HepG2 (cell line): ENCODE data around the gene ITGA6. TPM values are rescaled to one million over a fixed set of nuclear protein-coding genes. Genes with fewer than 3 reads are reported as not detected.
A peak's percentile ranks its signal among the peaks of the same experiment; 100 is the strongest.

Experiments used
- ATAC-seq: fragments of 200-7000 bp; cut with Tn5 transposase; 3 replicates; pipeline ENCODE4 v1.9.1; 2020; ENCODE audit warnings: mild to moderate bottlenecking, moderate library complexity
- BruUV-seq: library from RNA; stranded (reverse); fragments of 400-500 nt; replicated peaks from 2 replicates; lab custom pipeline; 2021; lab: Mats Ljungman, UMichigan
- CTCF ChIA-PET: fragments of 300-600 bp; formaldehyde crosslinking; extraction: SDS; loops from one replicate; lab custom pipeline; 2021; ENCODE audit warnings: low total read pairs, inconsistent platforms, low intra/inter-chr PET ratio; lab: Yijun Ruan, JAX
- POLR2A ChIA-PET: fragments of 350-600 bp; sonication (Branson Sonifier 250); formaldehyde crosslinking; loops from one replicate; lab custom pipeline; 2020; ENCODE audit warnings: antibody characterized with exemption, inconsistent platforms; lab: Yijun Ruan, JAX
- DNase-seq: peaks from one replicate; pipeline ENCODE4 v3.0.0-alpha.2; 2015; ENCODE audit warnings: low spot score
- FAIRE-seq: peaks from 3 replicates; lab custom pipeline; 2011; peaks lifted over from hg19 to GRCh38; lab: Jason Lieb, UNC
- H2AFZ ChIP-seq: one replicate; pipeline ENCODE4 v1.6.1; 2011; ENCODE audit warnings: low read length, inconsistent platforms
- H3K27ac ChIP-seq: fragments of 300-600 bp; 3 replicates; pipeline ENCODE4 v1.8.0; 2011; ENCODE audit warnings: mixed run types, mild to moderate bottlenecking, mixed read lengths, low read length, inconsistent platforms; ENCODE audit not compliant: insufficient read depth; ENCODE audit errors: extremely low read length
- H3K27me3 ChIP-seq, 2 experiments: fragments of 200-600 bp in 1 of 2; 2 replicates in 1 of 2; 3 replicates in 1 of 2; pipeline versions ENCODE4 v1.6.0 to v1.8.0; 2011; ENCODE audit warnings: low read length in 2 of 2, mild to moderate bottlenecking in 2 of 2, moderate library complexity in 2 of 2, inconsistent platforms in 1 of 2; ENCODE audit not compliant: insufficient read depth in 2 of 2, control insufficient read depth in 1 of 2
- H3K36me3 ChIP-seq, 2 experiments: fragments of 200-600 bp in 1 of 2; replicated peaks in 1 of 2; 2 replicates in 1 of 2; 3 replicates in 1 of 2; pipeline versions ENCODE4 v1.5.1 to v1.8.0; 2011; ENCODE audit warnings: low read length in 2 of 2, inconsistent platforms in 1 of 2; ENCODE audit not compliant: insufficient read depth in 2 of 2, control insufficient read depth in 1 of 2
- H3K4me1 ChIP-seq: 2 replicates; pipeline ENCODE4 v1.5.1; 2012; ENCODE audit warnings: low read length, inconsistent platforms; ENCODE audit not compliant: insufficient read depth
- H3K4me2 ChIP-seq: 2 replicates; pipeline ENCODE4 v1.6.0; 2011; ENCODE audit warnings: low read depth, low read length, inconsistent platforms
- H3K4me3 ChIP-seq, 3 experiments: fragments of 200-600 bp in 1 of 3; sonication (generic), shearing (Covaris generic) in 1 of 3; replicated peaks in 1 of 3; 2 replicates each; pipeline ENCODE4 v1.5.1; 2011 to 2016; ENCODE audit warnings: low read length in 3 of 3, inconsistent platforms in 2 of 3, low read depth in 2 of 3, mild to moderate bottlenecking in 2 of 3, control low read depth in 1 of 3, mixed read lengths in 1 of 3; ENCODE audit not compliant: insufficient read depth in 1 of 3
- H3K79me2 ChIP-seq: one replicate; pipeline ENCODE4 v1.6.1; 2011; ENCODE audit warnings: low read length, inconsistent platforms; ENCODE audit not compliant: insufficient read depth
- H3K9ac ChIP-seq: 2 replicates; pipeline ENCODE4 v1.6.0; 2011; ENCODE audit warnings: mild to moderate bottlenecking, low read depth, low read length, inconsistent platforms; ENCODE audit not compliant: insufficient read depth
- H3K9me3 ChIP-seq: 2 replicates; pipeline ENCODE4 v1.5.1; 2012; ENCODE audit warnings: mild to moderate bottlenecking, low read length
- H4K20me1 ChIP-seq: 2 replicates; pipeline ENCODE4 v1.6.0; 2011; ENCODE audit warnings: inconsistent platforms, mild to moderate bottlenecking, low read length, moderate library complexity; ENCODE audit not compliant: insufficient read depth
- HNF1B ChIP-seq: sonication (generic); formaldehyde crosslinking; IDR thresholded peaks from 2 replicates; pipeline ENCODE4 v1.5.1; 2020; ENCODE audit warnings: mild to moderate bottlenecking, moderate library complexity, missing genetic modification reagents
- KLF13 ChIP-seq: sonication (generic); formaldehyde crosslinking; IDR thresholded peaks from 2 replicates; pipeline ENCODE4 v1.4.0; 2020; ENCODE audit warnings: mild to moderate bottlenecking, missing genetic modification reagents
- PBX2 ChIP-seq: IDR thresholded peaks from 2 replicates; pipeline ENCODE4 v1.6.1; 2016; ENCODE audit warnings: control low read depth
- SNAI1 ChIP-seq: sonication (generic); formaldehyde crosslinking; IDR thresholded peaks from 2 replicates; pipeline ENCODE4 v1.5.0; 2020; ENCODE audit warnings: mild to moderate bottlenecking, missing genetic modification reagents, borderline replicate concordance
- TBP ChIP-seq: sonication (generic); formaldehyde crosslinking; IDR thresholded peaks from 2 replicates; pipeline ENCODE4 v1.5.0; 2020; ENCODE audit warnings: missing genetic modification reagents
- THAP8 ChIP-seq: sonication (generic); formaldehyde crosslinking; IDR thresholded peaks from 2 replicates; pipeline ENCODE4 v1.5.1; 2020; ENCODE audit warnings: missing genetic modification reagents, mild to moderate bottlenecking, borderline replicate concordance
- ZNF275 ChIP-seq: sonication (generic); formaldehyde crosslinking; IDR thresholded peaks from 2 replicates; pipeline ENCODE4 v1.8.0; 2022; ENCODE audit warnings: missing genetic modification reagents, mild to moderate bottlenecking, inconsistent platforms, borderline replicate concordance
- ZNF280D ChIP-seq: sonication (generic); formaldehyde crosslinking; IDR thresholded peaks from 2 replicates; pipeline ENCODE4 v1.5.1; 2020; ENCODE audit warnings: mild to moderate bottlenecking, missing genetic modification reagents
- ZNF607 ChIP-seq: sonication (generic); formaldehyde crosslinking; IDR thresholded peaks from 2 replicates; pipeline ENCODE4 v1.5.1; 2020; ENCODE audit warnings: missing genetic modification reagents, mild to moderate bottlenecking, borderline replicate concordance
- ZNF670 ChIP-seq: sonication (generic); formaldehyde crosslinking; IDR thresholded peaks from 2 replicates; pipeline ENCODE4 v1.8.0; 2022; ENCODE audit warnings: mild to moderate bottlenecking, missing genetic modification reagents, borderline replicate concordance
- ZNF891 ChIP-seq: sonication (generic); formaldehyde crosslinking; IDR thresholded peaks from 2 replicates; pipeline ENCODE4 v1.5.0; 2020; ENCODE audit warnings: mild to moderate bottlenecking, missing genetic modification reagents
- WGBS: methylation state at CpG from one replicate; pipeline ENCODE4 v1.1.6; 2017; ENCODE audit warnings: low lambda C conversion rate; 5-methylcytosine and 5-hydroxymethylcytosine counted together
- in situ Hi-C: cut with HindIII; loops from 2 replicates; pipeline ENCODE4 v1.10.0; 2017; ENCODE audit warnings: low pct_unique_long_range_greater_than_20kb; ENCODE audit not compliant: extremely low pct_ligation_motif_present
- intact Hi-C: fragments of 100-400 bp; cut with micrococcal nuclease; formaldehyde crosslinking; loops from one replicate; pipeline ENCODE4 v1.10.0; 2022; ENCODE audit not compliant: unreplicated experiment
- polyA plus RNA-seq, 8 experiments: library from polyadenylated mRNA; depleted of rRNA in 3 of 8; stranded (reverse) in 7 of 8; unstranded in 1 of 8; fragments of >200 nt; fragmentation: Illumina TruSeq in 4 of 8; extraction: Trizol in 4 of 8; gene quantifications; 2 replicates each; pipeline versions ENCODE4 v1.2.1 to v1.2.3, GENCODE V29; 2011 to 2016; ENCODE audit warnings: low read depth in 4 of 8, missing spikeins in 1 of 8, mixed read lengths in 1 of 8; ENCODE audit not compliant: insufficient read depth in 1 of 8
- total RNA-seq, 5 experiments: library from RNA; depleted of rRNA; stranded (reverse); fragments of >200 nt; fragmentation: Illumina TruSeq; extraction: Trizol; gene quantifications; 2 replicates each; pipeline ENCODE4 v1.2.3, GENCODE V29; 2016; ENCODE audit warnings: low read depth in 1 of 5
- TF ChIP-seq, protein P1 (sequence below): IDR thresholded peaks from 2 replicates; pipeline ENCODE4 v1.6.1; 2016

Gene ITGA6
- total and polyA plus RNA-seq, 2 of the 13 experiments (the other 11 are each of a cell fraction or from before 2014, with no cell fraction given) = 24.0 to 92.5 TPM

- Histone ChIP-seq H3K79me2 (peaks cover 36% of the 10 kb centered on the region), H3K4me2 (peak overlapping the region; percentile 98), H3K36me3 (peaks cover 1 to 7% of the 10 kb centered on the region in 2 experiments; a peak in 4 of 5 replicates), H3K9ac (peak overlapping the region; percentile 77; the same call in 1 of the 2 replicates), H3K9me3 (no peaks in the 10 kb centered on the region), H3K27ac (peak overlapping the region; percentile 77), H4K20me1 (peaks cover 22% of the 10 kb centered on the region), H2AFZ (peak overlapping the region; percentile 59), H3K4me1 (peaks cover 38% of the 10 kb centered on the region), H3K4me3 (peak overlapping the region; percentile 82 to 96 (median 86)), H3K27me3 (no peaks in the 10 kb centered on the region; a peak in 1 of 5 replicates)
- no peak for DNase-seq
- no peak for ATAC-seq
- WGBS = 56% methylated on average over 18 of the region's 18 CpGs
- intact Hi-C loops = loop anchor here (5.0 kb wide), 2 partner anchors 72 to 127 kb away; partner anchors contain the start of gene ITGA6
- CTCF ChIA-PET = no interaction called here
- in situ Hi-C loops = no loop called here
- no TSS peak for BruUV-seq
- no peak for FAIRE-seq
- POLR2A ChIA-PET = interaction anchor here (0.8 to 1.0 kb wide), 5 partner anchors 25 to 1626 kb away, joined by 3 to 5 read pairs (median 3); partner anchors contain the start of genes GORASP2 and ITGA6
- TF ChIP-seq ZNF670 (peak; percentile 9; the same call in 1 of the 2 replicates), ZNF275 (CRISPR knock-in tag) (peak; percentile 5; the same call in 1 of the 2 replicates), SNAI1 (CRISPR knock-in tag) (no peak), KLF13 (no peak), ZNF891 (CRISPR knock-in tag) (no peak), ZNF607 (CRISPR knock-in tag) (0 out of 2 replicates have a peak, but pooled peaks have one; percentile 25), HNF1B (CRISPR knock-in tag) (0 out of 2 replicates have a peak, but pooled peaks have one; percentile 35), THAP8 (CRISPR knock-in tag) (0 out of 2 replicates have a peak, but pooled peaks have one; percentile 46), PBX2 (CRISPR knock-in tag) (0 out of 2 replicates have a peak, but pooled peaks have one; percentile 12), ZNF280D (CRISPR knock-in tag) (0 out of 2 replicates have a peak, but pooled peaks have one; percentile 3), TBP (0 out of 2 replicates have a peak, but pooled peaks have one; percentile 8)
- TF ChIP-seq, protein P1, sequence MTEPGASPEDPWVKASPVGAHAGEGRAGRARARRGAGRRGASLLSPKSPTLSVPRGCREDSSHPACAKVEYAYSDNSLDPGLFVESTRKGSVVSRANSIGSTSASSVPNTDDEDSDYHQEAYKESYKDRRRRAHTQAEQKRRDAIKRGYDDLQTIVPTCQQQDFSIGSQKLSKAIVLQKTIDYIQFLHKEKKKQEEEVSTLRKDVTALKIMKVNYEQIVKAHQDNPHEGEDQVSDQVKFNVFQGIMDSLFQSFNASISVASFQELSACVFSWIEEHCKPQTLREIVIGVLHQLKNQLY (CRISPR knock-in tag) = 0 out of 2 replicates have a peak, but pooled peaks have one; percentile 24
These were observed 127.2 kb downstream of the ITGA6 start for GRCh38 chr2:172554352-172555271.
